NCI-H69 (cell line): Measurements from ENCODE around the gene PDZRN4.

ENCODE experiments used
- DNase-seq: peaks from one replicate; lab custom pipeline; 2025; lab: John Stamatoyannopoulos, UW

The PDZRN4 gene

DNA sequence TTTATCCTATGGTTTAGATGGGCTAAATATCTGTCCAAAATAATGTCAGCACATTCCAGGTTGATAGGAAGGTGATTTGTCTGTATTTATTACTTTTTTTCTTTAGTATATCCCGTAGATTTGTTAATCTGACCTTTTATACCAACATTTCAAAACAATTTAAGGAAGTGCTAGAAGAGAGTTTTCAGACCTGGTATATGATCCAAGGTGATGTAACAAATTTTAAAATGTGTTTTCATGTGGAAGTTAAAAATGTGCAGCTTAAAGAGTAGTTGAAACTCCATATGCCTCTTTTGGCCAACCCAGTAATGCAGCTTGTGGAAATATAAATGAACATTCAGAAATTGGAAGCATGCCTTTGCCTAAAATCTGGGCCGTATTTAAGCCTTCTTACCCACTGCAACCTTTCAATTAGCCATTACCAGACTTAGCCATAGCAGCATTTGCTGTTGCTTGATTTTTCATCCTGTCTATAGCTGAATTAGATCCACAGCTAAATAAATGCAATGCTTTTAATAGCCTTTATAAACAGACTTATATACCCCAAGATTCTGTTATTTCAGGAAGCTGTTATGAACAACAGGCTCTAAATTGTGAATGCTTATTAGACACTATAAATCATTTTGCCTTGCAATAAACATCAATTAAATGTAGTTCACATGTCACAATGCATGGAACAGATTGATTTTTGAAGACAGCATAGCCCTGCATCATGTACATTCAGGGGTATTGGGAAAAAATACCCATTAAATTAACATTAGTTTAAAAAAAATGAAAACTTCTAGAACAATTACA, 271.2 kb downstream of the PDZRN4 start:
- no peak for DNase-seq

DNA sequence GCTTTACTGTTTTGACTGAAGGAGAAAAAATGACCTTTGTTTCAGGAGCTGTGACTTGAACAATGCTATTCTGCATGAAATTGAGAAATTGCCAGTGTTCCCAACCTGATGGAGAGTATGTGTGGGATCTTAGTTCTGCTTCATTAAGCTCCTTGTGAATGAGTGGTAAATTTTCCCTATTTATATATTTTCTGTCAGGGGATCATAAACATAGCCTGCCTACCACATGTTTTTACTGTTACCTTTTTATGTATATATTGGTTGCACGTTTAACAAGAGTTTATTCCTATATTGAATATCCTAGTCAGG, 271.7 kb downstream of the PDZRN4 start:
- DNase-seq: no peak

DNA sequence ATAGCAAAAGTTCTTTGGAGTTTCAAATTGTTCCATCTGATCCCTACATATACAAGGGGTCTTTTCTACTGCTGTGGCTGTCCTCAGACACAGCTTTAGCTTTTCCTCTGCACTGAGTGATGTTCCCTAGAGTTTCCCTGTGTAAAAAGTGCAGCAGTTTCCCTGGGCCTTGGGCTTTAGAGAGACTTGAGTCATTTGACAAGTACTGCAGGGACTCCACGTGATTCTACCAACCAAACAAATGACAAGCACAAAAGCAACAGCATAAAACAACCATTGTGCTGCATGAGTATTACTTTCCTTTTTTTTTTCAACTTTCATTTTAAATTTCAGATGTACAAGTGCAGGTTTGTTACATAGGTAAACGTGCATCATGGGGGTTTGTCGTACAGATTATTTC, 272.8 kb downstream of the PDZRN4 start:
- no peak for DNase-seq

DNA sequence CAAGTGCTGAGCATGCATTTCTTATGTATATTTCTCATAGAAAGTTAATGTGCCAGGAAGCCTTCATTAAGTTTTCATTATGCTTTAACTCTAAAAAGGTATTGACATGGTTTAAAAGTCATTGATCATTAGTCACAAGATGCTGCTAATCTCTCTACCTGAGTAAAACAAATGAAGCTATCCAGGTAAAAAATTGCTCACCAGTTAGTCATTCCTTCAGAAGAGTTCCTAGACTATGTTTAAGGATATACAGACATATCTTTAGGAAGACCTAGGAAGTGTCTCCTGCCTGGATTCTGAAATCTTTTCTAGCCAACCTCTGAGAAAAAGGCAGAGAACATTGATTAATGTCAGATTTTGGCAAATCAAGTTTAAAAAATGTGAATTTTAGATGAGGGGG, 274.2 kb downstream of the PDZRN4 start:
- DNase-seq: no peak

DNA sequence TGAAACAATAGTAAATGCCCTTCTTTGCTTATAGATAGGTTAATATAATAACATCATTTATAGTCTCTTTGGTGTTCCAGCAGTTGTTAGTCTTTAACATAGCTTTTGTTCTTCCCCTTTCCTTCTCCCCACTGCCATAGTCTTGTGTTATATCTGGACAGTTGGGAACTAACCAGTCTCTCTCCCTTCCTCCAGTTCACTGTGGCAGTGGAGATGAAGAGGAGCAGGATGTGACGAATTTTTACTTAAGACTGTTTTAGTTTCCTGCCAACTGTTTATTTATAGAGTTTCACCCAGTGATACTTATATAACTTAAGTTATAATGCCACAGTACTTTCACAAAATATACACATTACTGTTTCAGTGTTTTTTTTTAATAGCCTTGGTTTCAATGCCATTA, 277.4 kb downstream of the PDZRN4 start:
- DNase-seq: no peak

DNA sequence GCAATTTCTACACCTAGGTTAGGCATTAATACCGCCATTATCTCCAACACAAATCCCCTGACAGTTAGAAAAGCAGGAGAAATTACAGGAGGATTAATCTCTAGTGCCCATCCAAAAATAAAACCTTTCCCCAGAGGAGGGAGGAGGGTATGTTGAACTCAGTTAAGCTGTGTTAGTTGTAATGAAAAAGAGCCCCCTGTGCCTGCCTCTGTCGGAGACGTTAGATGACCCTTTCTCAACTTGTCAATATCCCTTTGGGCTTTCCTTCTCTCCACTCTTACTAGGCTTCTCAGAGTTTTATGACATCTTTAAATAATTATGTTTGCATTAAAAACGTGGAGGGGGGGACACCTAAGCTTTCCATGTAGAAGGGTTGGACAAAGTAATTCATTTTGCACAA, 278.2 kb downstream of the PDZRN4 start:
- DNase-seq: no peak

DNA sequence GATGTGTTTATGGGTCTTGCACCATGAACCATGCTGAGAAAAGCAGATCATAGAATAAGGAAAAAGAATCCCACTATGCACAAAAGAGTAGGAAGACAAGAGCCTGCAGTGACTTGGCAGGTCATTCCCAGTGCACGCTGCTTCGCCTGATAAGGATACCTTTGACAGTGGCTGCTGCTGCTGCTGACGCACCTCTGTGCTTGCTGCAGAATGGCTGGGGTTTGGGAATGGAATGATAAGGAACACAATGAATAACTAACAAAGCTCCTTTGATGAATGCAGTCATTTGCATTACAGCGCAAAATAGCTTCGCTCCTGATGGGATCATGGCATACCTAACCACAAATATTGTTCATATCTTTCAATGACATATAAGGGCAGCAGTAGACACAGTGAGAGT, 278.7 kb downstream of the PDZRN4 start:
- no peak for DNase-seq

DNA sequence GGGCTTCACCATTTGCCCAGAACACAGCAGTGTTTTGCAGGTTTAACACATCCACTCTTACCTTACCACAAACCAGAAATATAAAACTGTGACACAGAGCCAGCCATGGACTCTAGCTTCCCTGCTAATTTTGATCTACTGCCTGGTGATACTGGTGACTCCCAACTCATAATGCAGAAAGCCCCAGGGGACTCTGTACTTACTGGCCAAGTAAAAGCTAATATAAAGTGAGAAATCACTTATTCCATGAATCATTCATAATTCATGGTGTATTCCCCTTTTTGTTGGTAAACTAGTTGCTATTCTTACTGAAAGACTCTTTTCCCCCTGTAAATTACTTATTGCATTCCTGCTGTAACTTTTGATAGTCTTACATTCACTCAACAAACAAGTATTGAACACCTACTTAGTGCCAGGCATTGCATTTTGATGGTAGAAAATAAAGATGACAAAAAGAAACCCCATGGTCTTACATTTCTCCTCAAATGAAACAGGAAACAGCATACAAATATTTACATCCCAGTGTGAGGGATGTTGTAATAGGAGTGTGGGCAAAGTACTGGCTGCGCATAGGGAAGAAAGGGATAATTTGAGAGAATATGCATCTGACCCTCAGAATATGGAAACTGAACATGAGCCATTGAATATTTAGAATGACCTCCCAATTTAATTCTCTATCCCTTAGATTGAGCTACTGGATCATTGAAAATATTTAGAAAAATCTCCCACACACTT, 279.6 kb downstream of the PDZRN4 start:
- DNase-seq: peak; percentile 6

DNA sequence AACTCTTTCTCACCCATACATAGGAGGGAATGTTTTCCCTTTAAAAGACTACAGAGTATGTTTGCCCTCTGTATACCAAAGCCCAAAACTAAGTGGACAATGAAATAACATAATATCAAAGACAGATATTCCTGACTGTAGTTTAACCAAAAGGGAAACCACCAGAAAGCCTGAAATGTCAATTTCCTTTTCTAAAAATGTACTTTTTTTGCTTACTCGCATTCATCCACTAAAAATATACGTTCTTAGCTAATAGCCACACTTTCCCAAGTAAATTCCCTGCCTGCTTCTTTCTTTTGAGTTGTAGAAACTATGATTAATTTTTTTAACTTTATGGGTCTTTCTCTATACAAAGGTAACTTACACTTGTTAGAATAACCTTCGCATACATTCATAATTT, 280.2 kb downstream of the PDZRN4 start:
- DNase-seq: no peak

DNA sequence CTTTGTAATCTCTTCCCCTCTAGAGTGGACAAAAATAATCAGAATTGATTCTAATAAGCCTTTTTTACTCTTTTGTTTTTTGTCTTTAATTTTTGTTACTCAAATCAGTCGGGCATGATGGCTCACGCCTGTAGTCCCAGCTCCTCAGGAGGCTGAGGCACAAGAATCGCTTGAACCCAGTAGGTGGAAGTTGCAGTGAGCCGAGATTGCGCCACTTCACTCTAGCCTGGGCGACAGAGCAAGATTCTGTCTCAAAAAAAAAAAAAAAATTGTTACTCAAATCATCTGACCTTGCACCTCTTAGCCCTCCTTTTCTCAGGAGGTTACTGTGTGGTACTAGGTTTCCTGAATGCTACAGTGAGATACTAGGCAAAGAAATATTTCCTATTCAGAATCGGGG, 280.6 kb downstream of the PDZRN4 start:
- no peak for DNase-seq

DNA sequence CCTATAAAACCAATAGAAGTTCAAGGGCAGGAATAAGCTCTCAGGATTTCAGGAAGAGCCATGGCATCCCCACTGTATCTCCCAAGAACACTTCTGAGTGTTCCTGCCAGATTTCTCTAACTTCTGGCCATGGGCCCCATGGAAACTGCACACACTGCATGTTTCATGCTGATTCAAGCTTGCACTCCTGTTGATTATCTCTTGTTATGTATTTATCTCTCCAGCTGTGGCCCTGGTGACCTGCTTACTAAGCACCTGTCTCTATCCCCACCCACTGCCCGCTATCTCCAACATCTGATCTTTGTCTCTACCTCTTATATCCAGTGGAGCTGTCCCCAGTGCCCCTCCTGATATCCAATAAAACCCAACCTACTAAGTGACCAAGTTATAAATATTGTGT, 285.3 kb downstream of the PDZRN4 start:
- DNase-seq: peak; percentile 2

DNA sequence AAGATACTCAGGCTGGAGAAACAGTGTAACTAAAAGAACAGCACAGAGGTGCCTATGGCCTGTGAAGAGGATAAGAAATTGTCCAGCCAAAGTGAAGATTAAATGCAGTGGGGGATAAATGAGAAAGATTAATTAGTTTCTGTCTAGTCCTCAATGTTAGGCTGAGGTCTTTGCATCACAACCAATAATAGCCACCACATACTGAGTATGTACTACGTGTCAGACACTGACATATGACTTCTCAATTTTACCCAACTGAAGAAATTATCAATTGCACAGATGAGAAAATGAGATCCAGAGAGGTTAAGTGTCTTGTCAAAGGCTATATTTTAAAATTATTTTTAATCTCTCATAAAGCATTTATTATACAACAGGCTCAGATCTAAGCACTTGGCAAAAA, 285.9 kb downstream of the PDZRN4 start:
- no peak for DNase-seq

DNA sequence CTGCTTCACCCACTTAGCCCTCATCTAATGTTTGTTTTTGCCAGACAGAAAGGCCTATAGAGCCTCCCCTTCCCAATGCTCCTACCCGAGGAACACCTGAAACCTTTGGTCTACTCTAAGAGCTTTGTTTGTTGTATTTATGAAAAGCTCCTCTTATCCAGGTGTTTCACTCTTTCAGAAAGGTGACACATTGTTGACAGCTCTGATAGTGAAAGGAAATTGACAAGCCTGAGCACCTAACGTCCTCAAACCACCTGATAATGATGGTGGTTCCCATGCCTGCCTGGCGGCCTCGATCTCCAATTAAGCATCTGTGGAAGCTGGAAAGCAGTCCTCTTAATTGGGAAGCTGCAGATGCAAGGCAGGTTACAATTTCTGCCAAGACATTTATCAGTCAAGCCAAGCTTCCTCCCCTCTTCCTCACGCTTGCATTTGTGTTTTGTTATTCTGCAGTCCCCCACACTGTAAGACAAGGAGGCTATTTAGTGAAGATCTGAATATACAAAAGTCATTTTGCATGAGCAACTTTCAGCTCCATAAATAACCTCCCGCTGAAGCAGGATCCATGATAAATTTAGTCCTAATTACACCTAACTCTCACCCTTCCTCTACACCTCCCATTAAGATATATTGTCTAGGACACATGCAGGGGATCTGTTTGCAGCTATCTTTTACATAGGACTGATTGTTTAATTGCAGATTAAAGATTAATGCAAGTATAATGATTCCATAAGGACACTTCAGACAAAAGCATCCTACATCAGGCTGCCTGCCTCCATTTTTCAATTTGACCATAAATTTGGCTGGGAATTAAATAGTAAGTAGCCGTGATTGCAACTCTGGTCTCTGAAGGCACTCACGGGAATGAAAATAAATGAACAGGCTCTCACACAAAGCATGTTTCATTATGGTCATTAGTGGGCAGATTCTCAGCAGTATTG, 288.6 kb downstream of the PDZRN4 start:
- DNase-seq: peak; percentile 92

DNA sequence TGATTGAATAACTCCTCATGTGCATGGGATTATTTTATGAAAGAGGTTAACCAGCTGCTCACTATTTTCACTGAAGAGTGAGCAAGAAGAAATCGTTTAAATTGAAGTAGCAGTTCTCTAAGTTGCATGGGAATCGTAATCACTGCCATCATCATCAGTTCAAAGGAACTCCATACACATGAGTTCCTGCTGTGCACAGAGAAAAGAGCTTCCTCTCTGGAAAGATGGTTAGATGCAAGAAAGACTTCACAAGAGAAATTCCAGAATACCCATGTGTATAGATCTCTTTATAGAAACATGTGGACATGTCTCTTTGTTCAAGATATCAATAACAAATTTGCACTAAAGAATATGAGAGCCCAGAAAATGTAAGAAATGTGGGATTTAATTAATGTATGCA, 291.3 kb downstream of the PDZRN4 start:
- peak; percentile 7 for DNase-seq

DNA sequence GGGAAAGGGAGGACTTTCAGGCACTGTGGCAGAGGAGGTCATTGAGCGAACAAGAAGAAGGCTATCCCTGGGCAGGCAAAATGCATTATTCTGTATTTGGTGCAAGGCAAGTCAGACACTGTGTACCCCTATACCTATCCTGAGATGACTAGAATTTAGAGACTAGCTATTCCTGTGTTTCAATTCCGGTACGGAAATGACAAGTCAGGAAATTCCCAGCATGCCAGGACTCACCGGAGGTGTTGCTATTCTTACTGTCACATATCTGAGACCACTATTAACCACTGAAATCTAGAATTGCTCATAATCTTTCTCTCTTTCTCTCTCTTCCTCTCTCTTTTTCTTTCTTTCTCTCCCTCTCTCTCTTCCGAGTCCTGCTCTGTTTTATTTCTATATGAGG, 297.1 kb downstream of the PDZRN4 start:
- DNase-seq: no peak

DNA sequence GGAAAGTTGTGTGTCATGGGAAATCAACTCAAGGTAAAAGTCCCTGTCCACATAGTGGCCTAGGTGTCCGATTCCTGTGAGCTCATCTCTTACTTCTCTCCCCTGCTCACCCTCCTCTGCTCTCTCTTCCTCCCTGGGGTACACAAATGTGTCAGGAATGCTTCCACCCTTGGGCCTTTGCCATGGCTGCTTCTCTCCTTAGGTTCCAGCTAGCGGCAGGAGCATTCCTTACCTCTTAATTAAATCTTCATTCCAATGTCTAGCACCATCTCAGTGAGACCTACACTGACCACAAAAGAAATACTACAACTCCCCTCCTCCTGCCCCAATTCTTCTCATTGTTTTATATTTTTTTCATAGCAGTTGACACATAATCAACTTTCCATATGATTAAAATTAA, 298.6 kb downstream of the PDZRN4 start:
- no peak for DNase-seq

DNA sequence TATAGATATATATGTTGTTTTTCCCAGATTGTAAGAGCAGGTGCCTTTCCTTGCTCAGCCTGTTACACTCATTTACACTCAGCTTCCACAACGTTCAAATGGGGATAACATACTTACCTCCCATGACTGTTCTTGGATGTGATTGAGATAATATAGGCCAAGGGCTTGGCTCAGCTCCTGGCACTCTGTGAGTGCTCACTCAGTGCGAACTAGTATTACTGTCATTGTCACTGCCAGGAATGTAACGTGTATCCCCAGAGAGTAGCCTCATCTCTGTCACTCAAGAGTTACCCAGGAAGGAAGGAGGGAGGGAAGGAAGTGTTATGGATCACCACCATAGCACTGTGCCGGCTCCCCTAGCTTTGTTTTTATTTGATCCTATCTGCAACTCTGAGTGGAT, 307.9 kb downstream of the PDZRN4 start:
- DNase-seq: no peak

DNA sequence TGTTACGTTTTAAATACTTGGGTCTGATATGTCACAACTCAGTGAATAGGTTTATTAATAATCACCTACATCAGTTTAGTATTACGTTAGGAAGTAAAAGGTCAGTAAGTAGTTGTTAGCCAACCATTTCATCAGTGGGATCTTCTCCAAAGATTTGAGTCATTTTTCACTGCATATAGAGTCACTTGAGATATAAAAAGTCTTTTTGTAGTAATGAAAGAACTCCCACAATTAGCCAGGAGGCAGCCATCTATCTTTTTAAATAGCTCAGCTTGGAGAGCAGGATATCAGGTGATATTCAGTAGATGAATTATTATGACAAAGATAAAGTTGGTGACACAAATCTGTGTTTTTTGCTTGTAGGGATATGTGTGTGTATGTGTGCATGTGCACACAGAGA, 309.3 kb downstream of the PDZRN4 start:
- DNase-seq: no peak

DNA sequence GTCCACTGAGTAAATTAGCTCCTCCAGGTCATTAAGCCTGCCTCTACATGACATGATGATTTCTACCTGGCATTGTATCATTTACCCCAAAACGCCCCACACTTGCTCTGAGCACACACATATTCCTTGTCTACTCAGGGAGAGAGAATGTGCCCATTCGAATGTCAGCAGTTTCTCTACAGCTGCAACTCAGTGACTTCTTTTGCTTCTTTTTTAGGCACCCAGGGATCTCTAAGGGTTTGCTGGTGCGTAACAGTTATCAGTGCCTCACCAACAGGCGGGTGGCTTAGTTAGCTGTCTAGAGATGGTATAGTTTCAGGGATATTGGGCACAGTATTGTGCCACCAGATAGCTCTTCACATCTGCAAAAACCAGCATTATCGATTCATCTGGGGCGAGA, 316.9 kb downstream of the PDZRN4 start:
- no peak for DNase-seq

DNA sequence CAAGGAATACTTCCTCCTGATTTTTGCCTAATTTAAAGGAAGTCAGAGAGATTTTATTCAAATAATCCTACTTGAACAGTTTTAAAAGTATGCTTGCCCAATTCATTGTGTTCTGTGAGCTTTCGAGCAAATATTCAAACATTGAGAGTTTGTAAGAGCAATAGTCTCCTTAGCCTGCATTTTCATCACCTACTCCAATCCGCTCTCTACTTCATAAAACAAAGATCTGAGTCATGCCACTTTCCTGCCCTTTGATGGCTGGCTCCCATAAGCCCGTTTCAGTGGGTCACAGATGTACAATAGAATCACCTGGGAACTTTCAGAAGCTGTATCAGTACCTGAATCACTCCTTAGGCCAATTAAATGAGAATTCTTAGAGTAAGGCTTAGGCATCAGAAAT, 319.2 kb downstream of the PDZRN4 start:
- no peak for DNase-seq

DNA sequence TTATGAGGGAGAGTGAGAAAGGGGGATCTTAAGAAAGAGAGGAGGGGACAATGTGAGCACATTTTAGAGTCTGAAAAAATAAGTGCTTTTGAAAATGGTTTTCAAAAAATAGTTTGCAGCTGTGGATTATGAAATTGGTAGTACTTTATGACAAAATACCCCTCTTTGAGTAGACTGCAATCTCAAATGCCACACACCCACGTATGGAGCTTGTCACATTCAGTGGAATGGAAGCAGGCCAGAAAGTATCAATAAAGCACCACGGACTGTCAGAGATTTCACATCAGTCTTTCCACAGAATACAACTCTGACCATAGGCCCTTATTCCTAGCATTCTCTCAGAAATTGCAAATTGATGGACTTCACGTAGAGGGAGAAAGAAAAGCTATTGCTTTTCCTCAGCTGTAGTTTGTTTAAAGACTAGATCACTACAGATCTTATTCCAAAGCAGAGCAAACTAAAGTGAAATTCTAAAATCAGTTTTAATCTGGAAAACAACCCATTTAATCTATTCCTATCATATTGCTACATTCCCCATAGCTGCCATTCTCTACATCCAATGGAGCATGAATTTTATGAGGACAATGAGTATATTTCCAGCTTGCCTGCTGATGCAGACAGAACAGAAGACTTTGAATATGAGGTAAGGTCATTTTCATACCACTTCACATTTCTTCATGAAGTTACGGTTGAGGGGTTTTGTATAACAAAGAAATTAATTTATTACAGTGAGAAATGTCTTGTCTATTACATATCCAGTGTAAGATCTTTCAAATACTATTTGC, 321.3 kb downstream of the PDZRN4 start:
- peak; percentile 3 for DNase-seq

DNA sequence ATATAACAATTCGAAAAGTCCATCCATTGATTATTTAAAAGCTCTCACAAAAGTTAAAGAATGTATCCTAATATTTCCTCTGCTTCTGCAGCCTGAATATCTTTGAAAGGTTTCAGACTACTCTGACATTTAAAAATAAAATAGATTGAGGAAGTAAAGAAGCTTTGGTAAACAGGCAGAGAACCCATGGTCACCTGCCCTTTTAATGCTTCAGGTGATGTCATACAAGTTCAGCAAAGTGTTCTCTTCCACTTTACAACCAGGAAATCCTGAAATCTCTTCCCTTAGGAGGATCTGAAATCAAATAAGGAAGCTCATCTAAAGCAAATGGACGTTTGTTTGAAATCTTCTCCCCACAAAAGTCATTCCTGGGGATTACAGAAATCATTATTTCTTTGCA, 322.4 kb downstream of the PDZRN4 start:
- DNase-seq: peak; percentile 37
